Omental fat pad (tissue), 4 donors: ENCODE measurements around the gene REXO1. TPM values are rescaled to one million over a fixed set of nuclear protein-coding genes. Genes with fewer than 3 reads are reported as not detected.

Experiments
- ATAC-seq: fragments of 150-250 bp; one replicate; pipeline ENCODE4 v1.9.1; 2016; ENCODE audit warnings: mild to moderate bottlenecking, moderate library complexity; ENCODE audit not compliant: low FRiP score
- DNase-seq: peaks from one replicate; pipeline ENCODE4 v3.0.0-alpha.2; 2019; ENCODE audit warnings: low spot score
- CTCF ChIP-seq, 3 donors: fragments of 450-650 bp; IDR thresholded peaks; one replicate each; pipeline ENCODE4 v1.5.1; 2016 to 2017; ENCODE audit warnings: antibody characterized with exemption in 3 of 3, mild to moderate bottlenecking in 3 of 3, moderate library complexity in 2 of 3
- total RNA-seq, 4 donors: library from RNA; depleted of rRNA; stranded (reverse); fragments of >200 nt; gene quantifications; one replicate each; pipeline ENCODE4 v1.1.0, GENCODE V29; 2016

The REXO1 gene
- total RNA-seq, 4 donors from 2014 or later, result 17.0 to 31.3 (median 19.6) TPM

GRCh38 chr19:1786668-1787067 lies 61.6 kb downstream of the REXO1 start:
- DNase-seq, result no peak
- TF ChIP-seq CTCF (IDR thresholded peaks at IDR 0.05), result no peak
- ATAC-seq, result no peak

GRCh38 chr19:1785310-1785709 lies 63.0 kb downstream of the REXO1 start:
- ATAC-seq (no peak), DNase-seq (no peak)
- no peak for TF ChIP-seq CTCF (IDR thresholded peaks at IDR 0.05)

- TF ChIP-seq CTCF (IDR thresholded peaks at IDR 0.05), result no peak
Measured at GRCh38 chr19:1783874-1784273, 64.4 kb downstream of the REXO1 start.

GRCh38 chr19:1783354-1783753 lies 64.9 kb downstream of the REXO1 start:
- ATAC-seq (no peak), DNase-seq (no peak)
- no peak for TF ChIP-seq CTCF (IDR thresholded peaks at IDR 0.05)

More at GRCh38 chr19:1783874-1784273, 64.4 kb downstream of the REXO1 start:
- no peak for DNase-seq
- ATAC-seq, result no peak

GRCh38 chr19:1782521-1782920 lies 65.8 kb downstream of the REXO1 start:
- TF ChIP-seq CTCF (IDR thresholded peaks at IDR 0.05), result no peak
- ATAC-seq, result no peak
- DNase-seq, result no peak

- TF ChIP-seq CTCF (IDR thresholded peaks at IDR 0.05), result no peak
- ATAC-seq (no peak), DNase-seq (no peak)
Measured at GRCh38 chr19:1780272-1780958, 67.9 kb downstream of the REXO1 start.

- no peak for TF ChIP-seq CTCF (IDR thresholded peaks at IDR 0.05)
- ATAC-seq, result no peak
Measured at GRCh38 chr19:1779574-1779973, 68.7 kb downstream of the REXO1 start.

More at GRCh38 chr19:1779574-1779973, 68.7 kb downstream of the REXO1 start:
- no peak for DNase-seq
